HepG2 (cell line): Measurements from ENCODE around the gene PADI1. TPM values are rescaled to one million over a fixed set of nuclear protein-coding genes. Genes with fewer than 3 reads are reported as not detected.

Source experiments
- ATAC-seq: fragments of 200-7000 bp; cut with Tn5 transposase; 3 replicates; pipeline ENCODE4 v1.9.1; 2020; ENCODE audit warnings: mild to moderate bottlenecking, moderate library complexity
- BruUV-seq: library from RNA; stranded (reverse); fragments of 400-500 nt; replicated peaks from 2 replicates; lab custom pipeline; 2021; lab: Mats Ljungman, UMichigan
- CTCF ChIA-PET: fragments of 300-600 bp; formaldehyde crosslinking; extraction: SDS; loops from one replicate; lab custom pipeline; 2021; ENCODE audit warnings: low total read pairs, inconsistent platforms, low intra/inter-chr PET ratio; lab: Yijun Ruan, JAX
- POLR2A ChIA-PET: fragments of 350-600 bp; sonication (Branson Sonifier 250); formaldehyde crosslinking; loops from one replicate; lab custom pipeline; 2020; ENCODE audit warnings: antibody characterized with exemption, inconsistent platforms; lab: Yijun Ruan, JAX
- DNase-seq: peaks from one replicate; pipeline ENCODE4 v3.0.0-alpha.2; 2015; ENCODE audit warnings: low spot score
- FAIRE-seq: peaks from 3 replicates; lab custom pipeline; 2011; peaks lifted over from hg19 to GRCh38; lab: Jason Lieb, UNC
- H2AFZ ChIP-seq: one replicate; pipeline ENCODE4 v1.6.1; 2011; ENCODE audit warnings: low read length, inconsistent platforms
- H3K27ac ChIP-seq: fragments of 300-600 bp; 3 replicates; pipeline ENCODE4 v1.8.0; 2011; ENCODE audit warnings: mixed run types, mild to moderate bottlenecking, mixed read lengths, low read length, inconsistent platforms; ENCODE audit not compliant: insufficient read depth; ENCODE audit errors: extremely low read length
- H3K27me3 ChIP-seq, 2 experiments: fragments of 200-600 bp in 1 of 2; 2 replicates in 1 of 2; 3 replicates in 1 of 2; pipeline versions ENCODE4 v1.6.0 to v1.8.0; 2011; ENCODE audit warnings: low read length in 2 of 2, mild to moderate bottlenecking in 2 of 2, moderate library complexity in 2 of 2, inconsistent platforms in 1 of 2; ENCODE audit not compliant: insufficient read depth in 2 of 2, control insufficient read depth in 1 of 2
- H3K36me3 ChIP-seq, 2 experiments: fragments of 200-600 bp in 1 of 2; replicated peaks in 1 of 2; 2 replicates in 1 of 2; 3 replicates in 1 of 2; pipeline versions ENCODE4 v1.5.1 to v1.8.0; 2011; ENCODE audit warnings: low read length in 2 of 2, inconsistent platforms in 1 of 2; ENCODE audit not compliant: insufficient read depth in 2 of 2, control insufficient read depth in 1 of 2
- H3K4me1 ChIP-seq: 2 replicates; pipeline ENCODE4 v1.5.1; 2012; ENCODE audit warnings: low read length, inconsistent platforms; ENCODE audit not compliant: insufficient read depth
- H3K4me2 ChIP-seq: 2 replicates; pipeline ENCODE4 v1.6.0; 2011; ENCODE audit warnings: low read depth, low read length, inconsistent platforms
- H3K4me3 ChIP-seq, 3 experiments: fragments of 200-600 bp in 1 of 3; sonication (generic), shearing (Covaris generic) in 1 of 3; replicated peaks in 1 of 3; 2 replicates each; pipeline ENCODE4 v1.5.1; 2011 to 2016; ENCODE audit warnings: low read length in 3 of 3, inconsistent platforms in 2 of 3, low read depth in 2 of 3, mild to moderate bottlenecking in 2 of 3, control low read depth in 1 of 3, mixed read lengths in 1 of 3; ENCODE audit not compliant: insufficient read depth in 1 of 3
- H3K79me2 ChIP-seq: one replicate; pipeline ENCODE4 v1.6.1; 2011; ENCODE audit warnings: low read length, inconsistent platforms; ENCODE audit not compliant: insufficient read depth
- H3K9ac ChIP-seq: 2 replicates; pipeline ENCODE4 v1.6.0; 2011; ENCODE audit warnings: mild to moderate bottlenecking, low read depth, low read length, inconsistent platforms; ENCODE audit not compliant: insufficient read depth
- H3K9me3 ChIP-seq: 2 replicates; pipeline ENCODE4 v1.5.1; 2012; ENCODE audit warnings: mild to moderate bottlenecking, low read length
- H4K20me1 ChIP-seq: 2 replicates; pipeline ENCODE4 v1.6.0; 2011; ENCODE audit warnings: inconsistent platforms, mild to moderate bottlenecking, low read length, moderate library complexity; ENCODE audit not compliant: insufficient read depth
- CCDC6 ChIP-seq: sonication (generic); formaldehyde crosslinking; IDR thresholded peaks from 2 replicates; pipeline ENCODE4 v1.8.1; 2022; ENCODE audit warnings: mild to moderate bottlenecking, missing genetic modification reagents, moderate library complexity
- DR1 ChIP-seq: sonication (generic); formaldehyde crosslinking; IDR thresholded peaks from 2 replicates; pipeline ENCODE4 v1.8.0; 2021; ENCODE audit warnings: mild to moderate bottlenecking, missing genetic modification reagents, inconsistent platforms
- GATA4 ChIP-seq: sonication (generic); IDR thresholded peaks from 2 replicates; pipeline ENCODE4 v1.6.1; 2016; ENCODE audit warnings: antibody characterized with exemption, low read depth, borderline replicate concordance
- JUN ChIP-seq: sonication (generic); formaldehyde crosslinking; IDR thresholded peaks from 2 replicates; pipeline ENCODE4 v1.4.0; 2020; ENCODE audit warnings: mild to moderate bottlenecking, missing genetic modification reagents
- NFKB2 ChIP-seq: sonication (generic); formaldehyde crosslinking; IDR thresholded peaks from 2 replicates; pipeline ENCODE4 v1.4.0; 2020; ENCODE audit warnings: missing genetic modification reagents, borderline replicate concordance
- PAX8 ChIP-seq: sonication (generic); formaldehyde crosslinking; IDR thresholded peaks from 2 replicates; pipeline ENCODE4 v1.8.0; 2022; ENCODE audit warnings: mild to moderate bottlenecking, missing genetic modification reagents, borderline replicate concordance
- ZFYVE20 ChIP-seq: sonication (generic); formaldehyde crosslinking; IDR thresholded peaks from 2 replicates; pipeline ENCODE4 v1.8.0; 2023; ENCODE audit warnings: low read depth, mild to moderate bottlenecking, moderate library complexity, missing genetic modification reagents, borderline replicate concordance
- ZSCAN29 ChIP-seq: sonication (generic); formaldehyde crosslinking; conservative IDR thresholded peaks from 2 replicates; pipeline ENCODE4 v1.4.0; 2020; ENCODE audit warnings: mild to moderate bottlenecking, missing genetic modification reagents
- WGBS: methylation state at CpG from one replicate; pipeline ENCODE4 v1.1.6; 2017; ENCODE audit warnings: low lambda C conversion rate; 5-methylcytosine and 5-hydroxymethylcytosine counted together
- in situ Hi-C: cut with HindIII; loops from 2 replicates; pipeline ENCODE4 v1.10.0; 2017; ENCODE audit warnings: low pct_unique_long_range_greater_than_20kb; ENCODE audit not compliant: extremely low pct_ligation_motif_present
- intact Hi-C: fragments of 100-400 bp; cut with micrococcal nuclease; formaldehyde crosslinking; loops from one replicate; pipeline ENCODE4 v1.10.0; 2022; ENCODE audit not compliant: unreplicated experiment
- polyA plus RNA-seq, 8 experiments: library from polyadenylated mRNA; depleted of rRNA in 3 of 8; stranded (reverse) in 7 of 8; unstranded in 1 of 8; fragments of >200 nt; fragmentation: Illumina TruSeq in 4 of 8; extraction: Trizol in 4 of 8; gene quantifications; 2 replicates each; pipeline versions ENCODE4 v1.2.1 to v1.2.3, GENCODE V29; 2011 to 2016; ENCODE audit warnings: low read depth in 4 of 8, missing spikeins in 1 of 8, mixed read lengths in 1 of 8; ENCODE audit not compliant: insufficient read depth in 1 of 8
- total RNA-seq, 5 experiments: library from RNA; depleted of rRNA; stranded (reverse); fragments of >200 nt; fragmentation: Illumina TruSeq; extraction: Trizol; gene quantifications; 2 replicates each; pipeline ENCODE4 v1.2.3, GENCODE V29; 2016; ENCODE audit warnings: low read depth in 1 of 5
- TF ChIP-seq, protein P1 (sequence below): sonication (generic); formaldehyde crosslinking; conservative IDR thresholded peaks from 2 replicates; pipeline ENCODE4 v1.4.0; 2020; ENCODE audit warnings: missing genetic modification reagents
- TF ChIP-seq, protein P2 (sequence below): sonication (generic); formaldehyde crosslinking; IDR thresholded peaks from 2 replicates; pipeline ENCODE4 v1.5.1; 2020; ENCODE audit warnings: mild to moderate bottlenecking, missing genetic modification reagents, moderate library complexity
- TF ChIP-seq, protein P3 (sequence below): sonication (generic); formaldehyde crosslinking; IDR thresholded peaks from 2 replicates; pipeline ENCODE4 v1.8.0; 2022; ENCODE audit warnings: mild to moderate bottlenecking, missing genetic modification reagents, moderate library complexity

Gene PADI1
- total and polyA plus RNA-seq, 2 of the 13 experiments (the other 11 are each of a cell fraction or from before 2014, with no cell fraction given): not detected

DNA sequence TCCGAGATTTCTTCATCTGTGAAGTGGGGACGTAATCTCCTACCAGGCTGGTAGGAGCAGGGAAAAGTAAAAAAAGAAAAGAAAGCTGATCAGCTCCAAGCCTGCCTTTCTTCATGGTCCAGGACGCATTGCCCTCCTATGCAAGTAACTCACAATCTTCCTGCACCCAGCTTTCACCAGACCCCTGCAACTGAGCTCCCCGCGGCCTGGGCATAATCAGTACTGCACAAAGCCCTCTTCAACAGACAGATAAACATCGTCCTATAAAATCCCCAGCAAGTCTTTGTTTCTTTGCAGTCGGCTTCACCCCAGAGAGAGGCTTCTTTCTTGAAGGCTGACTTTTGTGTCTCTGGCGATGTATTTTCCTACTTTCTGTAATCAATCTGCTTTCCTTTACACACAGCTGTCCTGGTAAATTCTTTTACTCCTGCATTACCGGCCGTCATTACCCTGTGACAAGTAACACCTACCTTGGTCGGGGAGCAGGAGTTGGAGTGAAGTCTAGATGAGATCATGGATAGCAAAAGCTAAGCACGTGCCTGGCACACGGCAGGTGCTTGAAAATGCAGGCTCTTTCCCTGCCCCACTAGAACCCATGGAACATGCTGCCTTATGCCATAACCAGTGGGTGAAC lies 8.3 kb downstream of the PADI1 start:
- H3K36me3 ChIP-seq: no peaks in the 10 kb centered on the region
- no peaks in the 10 kb centered on the region for H3K4me1 ChIP-seq
- intact Hi-C loops: no loop called here
- FAIRE-seq (no peak), DNase-seq (no peak), ATAC-seq (no peak)
- no peaks in the 10 kb centered on the region for H3K9me3 ChIP-seq
- 28% methylated on average over 13 of the region's 13 CpGs for WGBS
- no peak overlapping the region for H3K9ac ChIP-seq
- H3K4me2 ChIP-seq: no peak overlapping the region
- in situ Hi-C loops: no loop called here
- POLR2A ChIA-PET: no interaction called here
- TF ChIP-seq, protein P1, sequence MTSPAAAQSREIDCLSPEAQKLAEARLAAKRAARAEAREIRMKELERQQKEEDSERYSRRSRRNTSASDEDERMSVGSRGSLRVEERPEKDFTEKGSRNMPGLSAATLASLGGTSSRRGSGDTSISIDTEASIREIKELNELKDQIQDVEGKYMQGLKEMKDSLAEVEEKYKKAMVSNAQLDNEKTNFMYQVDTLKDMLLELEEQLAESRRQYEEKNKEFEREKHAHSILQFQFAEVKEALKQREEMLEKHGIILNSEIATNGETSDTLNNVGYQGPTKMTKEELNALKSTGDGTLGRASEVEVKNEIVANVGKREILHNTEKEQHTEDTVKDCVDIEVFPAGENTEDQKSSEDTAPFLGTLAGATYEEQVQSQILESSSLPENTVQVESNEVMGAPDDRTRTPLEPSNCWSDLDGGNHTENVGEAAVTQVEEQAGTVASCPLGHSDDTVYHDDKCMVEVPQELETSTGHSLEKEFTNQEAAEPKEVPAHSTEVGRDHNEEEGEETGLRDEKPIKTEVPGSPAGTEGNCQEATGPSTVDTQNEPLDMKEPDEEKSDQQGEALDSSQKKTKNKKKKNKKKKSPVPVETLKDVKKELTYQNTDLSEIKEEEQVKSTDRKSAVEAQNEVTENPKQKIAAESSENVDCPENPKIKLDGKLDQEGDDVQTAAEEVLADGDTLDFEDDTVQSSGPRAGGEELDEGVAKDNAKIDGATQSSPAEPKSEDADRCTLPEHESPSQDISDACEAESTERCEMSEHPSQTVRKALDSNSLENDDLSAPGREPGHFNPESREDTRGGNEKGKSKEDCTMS (CRISPR knock-in tag): no peak
- no peak for TF ChIP-seq ZSCAN29
- no peak for TF ChIP-seq GATA4
- no peak for TF ChIP-seq PAX8 (CRISPR knock-in tag)
- no peak for TF ChIP-seq NFKB2 (CRISPR knock-in tag)
- H3K4me3 ChIP-seq: no peak overlapping the region
- CTCF ChIA-PET: no interaction called here
- no peak overlapping the region for H3K27ac ChIP-seq
- BruUV-seq: no TSS peak
- H2AFZ ChIP-seq: no peak overlapping the region
- peaks cover 0 to 20% of the 10 kb centered on the region in 2 experiments; a peak in 1 of 5 replicates for H3K27me3 ChIP-seq
- H3K79me2 ChIP-seq: no peaks in the 10 kb centered on the region
- no peaks in the 10 kb centered on the region for H4K20me1 ChIP-seq

DNA sequence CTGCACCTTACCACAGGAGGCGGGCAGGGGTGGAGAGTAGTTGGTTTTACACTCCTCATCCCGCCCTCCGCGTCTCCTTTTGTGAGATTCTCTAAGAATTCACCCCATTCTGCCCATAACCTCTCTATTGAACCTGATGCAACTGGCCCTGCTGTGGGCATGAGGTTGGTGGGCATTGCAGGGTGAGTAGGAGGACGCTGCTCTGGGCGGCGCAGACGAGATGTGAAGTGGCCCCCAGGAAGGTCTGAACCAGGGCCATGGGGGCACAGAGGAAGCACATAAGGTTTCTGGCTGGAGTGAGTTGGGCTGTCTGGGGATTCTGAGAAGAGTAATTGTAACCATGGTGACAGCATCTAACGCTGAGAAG lies 8.8 kb downstream of the PADI1 start:
- H4K20me1 ChIP-seq: no peaks in the 10 kb centered on the region
- in situ Hi-C loops: no loop called here
- intact Hi-C loops: no loop called here
- DNase-seq (no peak), ATAC-seq (no peak), FAIRE-seq (no peak)
- POLR2A ChIA-PET: no interaction called here
- no peak overlapping the region for H2AFZ ChIP-seq
- peaks cover 0 to 20% of the 10 kb centered on the region in 2 experiments; a peak in 1 of 5 replicates for H3K27me3 ChIP-seq
- H3K79me2 ChIP-seq: no peaks in the 10 kb centered on the region
- no peak overlapping the region for H3K27ac ChIP-seq
- H3K4me2 ChIP-seq: no peak overlapping the region
- no peaks in the 10 kb centered on the region for H3K4me1 ChIP-seq
- H3K9ac ChIP-seq: no peak overlapping the region
- CTCF ChIA-PET: no interaction called here
- H3K36me3 ChIP-seq: no peaks in the 10 kb centered on the region
- WGBS: 41% methylated on average over 8 of the region's 9 CpGs
- H3K9me3 ChIP-seq: no peaks in the 10 kb centered on the region
- BruUV-seq: no TSS peak
- H3K4me3 ChIP-seq: no peak overlapping the region
- TF ChIP-seq, protein P2, sequence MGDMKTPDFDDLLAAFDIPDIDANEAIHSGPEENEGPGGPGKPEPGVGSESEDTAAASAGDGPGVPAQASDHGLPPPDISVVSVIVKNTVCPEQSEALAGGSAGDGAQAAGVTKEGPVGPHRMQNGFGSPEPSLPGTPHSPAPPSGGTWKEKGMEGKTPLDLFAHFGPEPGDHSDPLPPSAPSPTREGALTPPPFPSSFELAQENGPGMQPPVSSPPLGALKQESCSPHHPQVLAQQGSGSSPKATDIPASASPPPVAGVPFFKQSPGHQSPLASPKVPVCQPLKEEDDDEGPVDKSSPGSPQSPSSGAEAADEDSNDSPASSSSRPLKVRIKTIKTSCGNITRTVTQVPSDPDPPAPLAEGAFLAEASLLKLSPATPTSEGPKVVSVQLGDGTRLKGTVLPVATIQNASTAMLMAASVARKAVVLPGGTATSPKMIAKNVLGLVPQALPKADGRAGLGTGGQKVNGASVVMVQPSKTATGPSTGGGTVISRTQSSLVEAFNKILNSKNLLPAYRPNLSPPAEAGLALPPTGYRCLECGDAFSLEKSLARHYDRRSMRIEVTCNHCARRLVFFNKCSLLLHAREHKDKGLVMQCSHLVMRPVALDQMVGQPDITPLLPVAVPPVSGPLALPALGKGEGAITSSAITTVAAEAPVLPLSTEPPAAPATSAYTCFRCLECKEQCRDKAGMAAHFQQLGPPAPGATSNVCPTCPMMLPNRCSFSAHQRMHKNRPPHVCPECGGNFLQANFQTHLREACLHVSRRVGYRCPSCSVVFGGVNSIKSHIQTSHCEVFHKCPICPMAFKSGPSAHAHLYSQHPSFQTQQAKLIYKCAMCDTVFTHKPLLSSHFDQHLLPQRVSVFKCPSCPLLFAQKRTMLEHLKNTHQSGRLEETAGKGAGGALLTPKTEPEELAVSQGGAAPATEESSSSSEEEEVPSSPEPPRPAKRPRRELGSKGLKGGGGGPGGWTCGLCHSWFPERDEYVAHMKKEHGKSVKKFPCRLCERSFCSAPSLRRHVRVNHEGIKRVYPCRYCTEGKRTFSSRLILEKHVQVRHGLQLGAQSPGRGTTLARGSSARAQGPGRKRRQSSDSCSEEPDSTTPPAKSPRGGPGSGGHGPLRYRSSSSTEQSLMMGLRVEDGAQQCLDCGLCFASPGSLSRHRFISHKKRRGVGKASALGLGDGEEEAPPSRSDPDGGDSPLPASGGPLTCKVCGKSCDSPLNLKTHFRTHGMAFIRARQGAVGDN: no peak
- TF ChIP-seq CCDC6 (CRISPR knock-in tag) (no peak), JUN (CRISPR knock-in tag) (no peak), ZFYVE20 (no peak), DR1 (no peak)
- TF ChIP-seq, protein P3, sequence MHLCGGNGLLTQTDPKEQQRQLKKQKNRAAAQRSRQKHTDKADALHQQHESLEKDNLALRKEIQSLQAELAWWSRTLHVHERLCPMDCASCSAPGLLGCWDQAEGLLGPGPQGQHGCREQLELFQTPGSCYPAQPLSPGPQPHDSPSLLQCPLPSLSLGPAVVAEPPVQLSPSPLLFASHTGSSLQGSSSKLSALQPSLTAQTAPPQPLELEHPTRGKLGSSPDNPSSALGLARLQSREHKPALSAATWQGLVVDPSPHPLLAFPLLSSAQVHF (CRISPR knock-in tag): no peak
